HCT116 (cell line): ENCODE results near the gene PTPRJ.

Experiments
- CBX3 ChIP-seq: IDR thresholded peaks from 2 replicates; pipeline ENCODE4 v1.6.1; 2012; ENCODE audit warnings: low read depth
- CTCF ChIP-seq, 3 experiments: fragments of 200-600 bp in 1 of 3; sonication (generic) in 1 of 3; IDR thresholded peaks in 2 of 3; conservative IDR thresholded peaks in 1 of 3; 2 replicates each; pipeline ENCODE4 v1.5.1; 2012 to 2017; ENCODE audit warnings: low read depth in 2 of 3, low read length in 2 of 3, antibody characterized with exemption in 1 of 3, borderline replicate concordance in 1 of 3, control low read depth in 1 of 3, mild to moderate bottlenecking in 1 of 3, mixed read lengths in 1 of 3, mixed run types in 1 of 3, moderate library complexity in 1 of 3; ENCODE audit not compliant: insufficient read depth in 1 of 3
- EGR1 ChIP-seq: IDR thresholded peaks from 2 replicates; pipeline ENCODE4 v1.6.1; 2012; ENCODE audit warnings: low read depth
- EZH2 ChIP-seq: fragments of 200-600 bp; sonication (generic); IDR thresholded peaks from 2 replicates; pipeline ENCODE4 v1.6.1; 2017; ENCODE audit warnings: antibody characterized with exemption, mixed run types
- POLR2A ChIP-seq: IDR thresholded peaks from 2 replicates; pipeline ENCODE4 v1.7.0; 2011; ENCODE audit warnings: borderline replicate concordance; ENCODE audit not compliant: insufficient read depth, insufficient read length; ENCODE audit errors: extremely low read depth
- REST ChIP-seq: IDR thresholded peaks from 2 replicates; pipeline ENCODE4 v1.6.1; 2012; ENCODE audit warnings: low read depth
- YY1 ChIP-seq: IDR thresholded peaks from 2 replicates; pipeline ENCODE4 v1.6.1; 2011; ENCODE audit warnings: low read length, low read depth, moderate library complexity, mild to moderate bottlenecking; ENCODE audit not compliant: insufficient replicate concordance; ENCODE audit errors: extremely low read depth
- ZFX ChIP-seq: fragments of 450-650 bp; IDR thresholded peaks from 2 replicates; pipeline ENCODE4 v1.6.1; 2017
- TF ChIP-seq, protein P1 (sequence below): IDR thresholded peaks from 2 replicates; pipeline ENCODE4 v1.6.1; 2011; ENCODE audit warnings: mild to moderate bottlenecking, low read length, moderate library complexity; ENCODE audit not compliant: insufficient replicate concordance; ENCODE audit errors: extremely low read depth

DNA sequence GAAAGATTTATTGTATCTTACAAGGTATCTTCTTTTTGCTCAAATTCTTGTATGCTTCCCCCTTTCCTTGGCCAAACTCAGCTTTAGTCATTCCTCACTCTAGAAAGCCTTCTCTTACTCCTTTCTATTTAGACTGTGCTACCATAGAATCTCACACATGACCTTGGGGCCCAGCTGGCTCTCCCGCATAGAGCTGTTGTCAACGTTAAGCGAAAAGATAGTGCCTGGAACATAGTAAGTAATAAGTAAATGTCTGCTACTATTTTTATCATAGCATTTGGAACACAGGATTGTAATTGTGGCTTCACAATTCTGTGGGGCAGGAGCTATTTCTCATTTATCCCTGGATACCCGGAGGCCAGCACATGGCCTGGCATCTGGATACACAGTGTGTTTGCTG is 197.3 kb downstream of the PTPRJ start:
- TF ChIP-seq EGR1, result no peak
- no peak for TF ChIP-seq CTCF (IDR thresholded peaks at IDR 0.05 in 2 of 3, conservative IDR thresholded peaks at IDR 0.05 in 1 of 3; ENCODE audit: borderline replicate concordance in 1 of 3, insufficient read depth in 1 of 3, low read depth in 2 of 3, low read length in 2 of 3)
- no peak for TF ChIP-seq EZH2
- TF ChIP-seq, protein P1, sequence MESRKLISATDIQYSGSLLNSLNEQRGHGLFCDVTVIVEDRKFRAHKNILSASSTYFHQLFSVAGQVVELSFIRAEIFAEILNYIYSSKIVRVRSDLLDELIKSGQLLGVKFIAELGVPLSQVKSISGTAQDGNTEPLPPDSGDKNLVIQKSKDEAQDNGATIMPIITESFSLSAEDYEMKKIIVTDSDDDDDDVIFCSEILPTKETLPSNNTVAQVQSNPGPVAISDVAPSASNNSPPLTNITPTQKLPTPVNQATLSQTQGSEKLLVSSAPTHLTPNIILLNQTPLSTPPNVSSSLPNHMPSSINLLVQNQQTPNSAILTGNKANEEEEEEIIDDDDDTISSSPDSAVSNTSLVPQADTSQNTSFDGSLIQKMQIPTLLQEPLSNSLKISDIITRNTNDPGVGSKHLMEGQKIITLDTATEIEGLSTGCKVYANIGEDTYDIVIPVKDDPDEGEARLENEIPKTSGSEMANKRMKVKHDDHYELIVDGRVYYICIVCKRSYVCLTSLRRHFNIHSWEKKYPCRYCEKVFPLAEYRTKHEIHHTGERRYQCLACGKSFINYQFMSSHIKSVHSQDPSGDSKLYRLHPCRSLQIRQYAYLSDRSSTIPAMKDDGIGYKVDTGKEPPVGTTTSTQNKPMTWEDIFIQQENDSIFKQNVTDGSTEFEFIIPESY, result no peak
- TF ChIP-seq YY1, result no peak
- no peak for TF ChIP-seq POLR2A
- no peak for TF ChIP-seq CBX3
- no peak for TF ChIP-seq ZFX
- TF ChIP-seq REST, result no peak
